Fibroblast of lung (primary cell): Measurements from ENCODE around the gene KRT85.

Source experiments
- EZH2 ChIP-seq: IDR thresholded peaks from 2 replicates; pipeline ENCODE4 v1.5.1; 2012; ENCODE audit warnings: low read length, control low read depth, mild to moderate bottlenecking; ENCODE audit errors: missing control alignments
- TF ChIP-seq, protein P1 (sequence below), 2 donors: IDR thresholded peaks in 1 of 2; conservative IDR thresholded peaks in 1 of 2; 1 replicate in 1 of 2; 2 replicates in 1 of 2; pipeline ENCODE4 v1.5.1; 2011 to 2012; ENCODE audit warnings: low read length in 2 of 2, control low read depth in 1 of 2, inconsistent platforms in 1 of 2, low read depth in 1 of 2, mild to moderate bottlenecking in 1 of 2

DNA sequence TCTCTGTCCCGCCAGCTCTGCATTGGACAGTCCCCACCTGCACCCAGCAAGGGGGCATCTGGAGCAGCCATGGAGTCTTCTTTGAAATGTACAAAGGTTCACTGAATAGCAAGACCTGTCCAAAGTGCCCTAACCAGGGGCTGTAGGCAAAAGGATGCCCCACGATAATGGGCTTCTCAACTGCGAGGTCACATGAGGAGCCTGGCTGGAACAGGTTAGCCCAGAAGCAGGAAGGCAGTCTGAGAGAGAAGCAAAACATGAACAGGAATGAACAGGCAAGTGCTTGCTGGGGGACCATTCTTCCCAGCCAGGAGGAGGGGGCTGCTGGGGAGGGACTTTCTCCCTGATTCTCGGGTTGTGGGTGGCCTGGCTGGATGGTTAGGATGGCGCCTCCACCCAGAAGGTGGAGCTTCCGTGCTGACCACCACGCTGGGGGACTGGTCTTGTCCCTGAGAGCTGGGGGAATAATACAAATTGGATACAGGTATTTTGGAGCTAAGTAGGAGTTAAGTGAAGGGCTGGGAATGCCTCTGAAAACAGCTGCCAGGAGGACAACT is 7.1 kb downstream of the KRT85 start:
- TF ChIP-seq, protein P1, sequence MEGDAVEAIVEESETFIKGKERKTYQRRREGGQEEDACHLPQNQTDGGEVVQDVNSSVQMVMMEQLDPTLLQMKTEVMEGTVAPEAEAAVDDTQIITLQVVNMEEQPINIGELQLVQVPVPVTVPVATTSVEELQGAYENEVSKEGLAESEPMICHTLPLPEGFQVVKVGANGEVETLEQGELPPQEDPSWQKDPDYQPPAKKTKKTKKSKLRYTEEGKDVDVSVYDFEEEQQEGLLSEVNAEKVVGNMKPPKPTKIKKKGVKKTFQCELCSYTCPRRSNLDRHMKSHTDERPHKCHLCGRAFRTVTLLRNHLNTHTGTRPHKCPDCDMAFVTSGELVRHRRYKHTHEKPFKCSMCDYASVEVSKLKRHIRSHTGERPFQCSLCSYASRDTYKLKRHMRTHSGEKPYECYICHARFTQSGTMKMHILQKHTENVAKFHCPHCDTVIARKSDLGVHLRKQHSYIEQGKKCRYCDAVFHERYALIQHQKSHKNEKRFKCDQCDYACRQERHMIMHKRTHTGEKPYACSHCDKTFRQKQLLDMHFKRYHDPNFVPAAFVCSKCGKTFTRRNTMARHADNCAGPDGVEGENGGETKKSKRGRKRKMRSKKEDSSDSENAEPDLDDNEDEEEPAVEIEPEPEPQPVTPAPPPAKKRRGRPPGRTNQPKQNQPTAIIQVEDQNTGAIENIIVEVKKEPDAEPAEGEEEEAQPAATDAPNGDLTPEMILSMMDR (conservative IDR thresholded peaks at IDR 0.05 in 1 of 2, IDR thresholded peaks at IDR 0.05 in 1 of 2; ENCODE audit: low read depth in 1 of 2, low read length in 2 of 2) = no peak
- no peak for TF ChIP-seq EZH2
